Amniotic epithelial cell (primary cell): ENCODE data around the gene ANKH.
"Not testable (repeated sequence)": the region's sequence is repeated elsewhere in the genome, so short reads cannot be mapped to it uniquely, and the experiment has no call there.

ENCODE experiments used
- DNase-seq: peaks from one replicate; pipeline ENCODE4 v3.0.0-alpha.2; 2010; ENCODE audit warnings: low read depth

ANKH gene

DNA sequence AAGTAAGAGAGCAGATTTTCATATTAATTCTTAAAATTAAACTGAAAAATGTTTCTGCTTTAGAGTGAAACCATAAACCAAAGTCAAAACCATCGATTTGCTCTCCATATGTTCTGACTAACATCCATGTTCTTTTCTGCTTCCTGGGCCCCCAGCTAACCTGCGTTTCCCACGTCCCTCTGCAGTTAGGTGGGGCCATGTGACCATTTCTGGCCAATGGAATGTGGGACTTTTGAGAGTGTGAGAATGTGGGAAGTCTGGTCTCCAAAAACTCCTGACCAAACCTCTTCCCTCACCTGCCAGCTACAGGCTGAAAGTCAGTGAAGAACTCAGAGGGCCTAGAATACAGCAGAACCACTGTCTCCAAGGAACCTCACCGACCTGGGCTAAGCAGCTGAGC, 44.9 kb downstream of the ANKH start:
- DNase-seq, result no peak

DNA sequence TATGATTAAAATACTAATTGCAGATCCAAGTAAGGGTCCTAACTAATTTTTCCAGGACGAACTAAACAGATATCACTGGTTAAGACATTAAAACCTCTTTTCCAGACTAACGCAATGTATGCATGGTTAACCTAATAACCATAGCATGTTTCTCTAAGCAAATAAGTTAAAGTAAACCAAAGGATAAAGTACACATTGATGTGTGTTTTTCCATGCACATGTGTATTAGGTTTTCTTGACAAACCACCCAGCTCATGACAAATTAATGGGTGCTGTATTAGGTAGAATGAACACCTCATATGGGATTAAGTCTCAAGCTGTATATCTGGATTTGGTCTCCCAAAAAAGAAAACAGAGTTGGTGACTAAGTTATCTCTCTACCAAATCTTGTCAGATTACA, 45.6 kb downstream of the ANKH start:
- DNase-seq, result no peak

DNA sequence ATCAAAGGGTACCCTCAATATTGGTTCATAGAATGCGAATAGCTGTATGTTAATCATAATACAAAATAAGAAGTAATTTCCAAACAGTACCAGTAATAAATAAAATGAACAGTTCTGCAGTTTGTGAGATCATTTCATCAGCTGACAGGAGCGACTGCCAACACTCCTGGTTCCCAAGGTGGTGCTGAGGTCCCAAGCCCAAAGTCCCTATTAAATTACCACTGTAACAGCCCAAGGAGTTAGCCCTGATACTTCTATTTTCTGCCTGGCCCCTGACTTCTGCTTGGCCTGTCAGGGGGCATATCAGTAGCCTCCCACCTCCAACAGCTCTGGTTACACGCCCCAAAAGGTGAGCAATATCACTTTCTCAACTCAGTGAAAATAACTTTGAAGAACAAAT, 47.1 kb downstream of the ANKH start:
- no peak for DNase-seq

- no peak for DNase-seq
Measured at GRCh38 chr5:14821100-14821845, 50.3 kb downstream of the ANKH start.

DNA sequence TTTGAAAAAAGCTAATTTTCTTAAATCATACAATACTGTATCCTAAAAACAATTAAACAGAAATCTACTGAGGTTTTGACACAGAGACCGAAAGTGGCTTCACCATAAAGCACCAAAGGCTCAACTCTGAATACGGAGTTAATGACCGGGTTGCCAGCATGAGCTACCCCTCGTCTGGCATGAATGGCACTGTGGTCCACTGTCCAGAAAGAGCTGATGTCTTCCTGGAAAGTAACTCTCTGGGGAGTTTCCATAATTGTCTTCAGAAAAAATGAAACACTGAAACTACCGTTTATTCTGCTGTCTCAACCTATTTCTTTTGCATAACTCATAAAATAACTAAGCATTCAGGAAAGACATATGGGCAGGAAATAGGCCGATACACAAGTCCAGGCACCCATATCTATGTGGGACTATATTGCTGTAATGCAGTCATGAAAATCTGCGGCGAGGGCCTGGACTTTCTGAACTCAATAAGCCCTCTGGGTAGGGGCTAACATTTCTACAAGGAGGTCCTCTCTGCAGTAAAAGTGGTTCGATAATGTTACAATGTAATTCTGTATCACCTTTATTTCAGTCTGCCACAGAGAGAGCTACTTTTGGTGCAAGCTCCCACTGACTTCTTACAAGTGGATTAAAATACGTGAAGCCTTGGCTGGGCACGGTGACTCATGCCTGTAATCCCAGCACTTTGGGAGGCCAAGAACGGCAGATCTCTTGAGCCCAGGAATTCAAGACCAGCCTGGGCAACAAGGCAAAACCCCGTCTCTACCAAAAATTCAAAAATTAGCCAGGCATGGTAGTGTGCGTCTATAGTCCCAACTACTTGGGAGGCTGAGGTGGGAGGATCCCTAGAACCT, 52.4 kb downstream of the ANKH start:
- peak; percentile 55 for DNase-seq

GRCh38 chr5:14817762-14818136, 53.8 kb downstream of the ANKH start:
- DNase-seq, result not testable (repeated sequence)

DNA sequence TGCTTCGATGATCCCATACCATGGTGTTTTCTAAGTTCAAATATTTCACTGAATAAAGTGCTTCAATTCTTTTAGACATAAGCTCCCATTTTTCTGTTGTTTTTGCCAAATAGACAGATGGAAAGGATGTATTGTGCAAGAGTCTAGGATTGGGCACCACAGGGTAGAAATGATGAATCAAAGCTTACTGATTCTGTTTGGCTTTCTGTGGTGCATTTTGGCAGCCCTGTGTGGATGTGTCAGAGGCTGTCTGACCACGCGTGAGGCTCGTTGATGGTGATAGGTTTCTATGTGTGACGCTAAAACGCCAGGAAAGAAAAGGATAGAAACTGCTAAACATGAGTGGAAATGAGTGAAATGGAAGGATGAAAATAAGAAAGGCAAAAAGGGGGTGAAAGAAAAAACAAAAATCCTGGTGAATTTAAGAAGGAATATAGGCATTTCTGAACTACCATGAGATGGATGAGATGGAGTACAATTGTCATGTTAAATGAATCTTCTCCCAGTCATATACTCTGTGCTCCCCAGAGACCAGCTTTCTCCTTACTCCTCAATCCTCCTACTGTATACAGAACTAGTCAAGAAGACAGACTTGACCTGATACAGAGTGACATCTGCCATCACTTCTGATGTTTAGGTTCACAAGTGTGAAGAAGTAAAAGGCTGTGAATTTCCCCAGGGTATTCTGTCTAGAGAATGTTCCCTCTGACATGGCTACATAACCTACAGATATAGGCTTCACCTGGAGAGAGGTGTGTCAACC, 54.4 kb downstream of the ANKH start:
- peak; percentile 86 for DNase-seq

DNA sequence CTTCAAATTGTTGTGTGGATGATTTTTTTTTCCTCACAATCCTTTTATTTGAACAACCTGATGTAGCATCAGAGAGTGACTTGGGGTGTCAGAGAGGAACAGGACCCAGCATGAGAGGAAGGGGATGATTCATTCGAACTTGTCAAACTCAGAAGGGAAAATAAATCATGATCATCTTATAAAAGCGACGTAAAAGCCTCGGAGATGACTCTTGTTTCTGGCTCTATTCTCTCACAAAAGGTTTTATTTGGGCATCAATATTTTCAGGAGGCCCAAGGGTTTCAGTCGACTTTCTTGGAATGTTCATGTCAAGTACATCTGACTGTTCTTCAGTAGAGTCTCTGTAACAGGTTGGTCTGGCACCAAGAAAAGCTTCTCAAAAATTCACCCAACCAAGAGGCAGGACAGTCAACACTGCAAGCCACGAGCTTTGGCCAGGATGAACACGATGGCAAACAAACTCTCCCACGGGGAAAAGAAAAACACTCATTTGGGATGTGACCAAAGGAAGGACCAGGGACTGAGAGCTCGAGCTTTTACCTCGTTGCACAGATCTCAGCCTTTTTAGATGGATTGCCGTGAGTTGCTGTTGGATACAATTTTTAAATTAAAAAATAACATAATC, 55.1 kb downstream of the ANKH start:
- no peak for DNase-seq

DNA sequence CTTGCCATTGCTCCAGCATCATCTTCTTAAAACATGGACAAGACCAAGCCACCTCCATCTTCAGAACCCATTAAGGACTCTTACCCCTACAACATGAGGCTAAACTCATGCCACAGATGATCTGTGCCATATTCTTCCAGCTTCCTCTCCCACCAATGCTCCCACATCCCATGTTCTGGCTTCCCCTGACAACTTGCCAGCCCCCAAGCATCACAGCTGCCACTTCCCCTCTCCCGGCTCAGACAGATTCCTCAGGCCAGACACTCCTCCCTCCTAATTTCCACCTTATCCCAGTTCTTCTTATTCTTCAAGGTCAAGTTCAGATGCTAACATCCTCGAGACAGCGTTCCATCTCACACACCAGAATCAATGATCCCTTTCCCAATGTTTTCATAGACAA, 57.8 kb downstream of the ANKH start:
- no peak for DNase-seq

GRCh38 chr5:14812166-14812565, 59.4 kb downstream of the ANKH start:
- no peak for DNase-seq

GRCh38 chr5:14810928-14811572, 60.5 kb downstream of the ANKH start:
- no peak for DNase-seq

- no peak for DNase-seq
Measured at GRCh38 chr5:14810282-14810681, 61.3 kb downstream of the ANKH start.

DNA sequence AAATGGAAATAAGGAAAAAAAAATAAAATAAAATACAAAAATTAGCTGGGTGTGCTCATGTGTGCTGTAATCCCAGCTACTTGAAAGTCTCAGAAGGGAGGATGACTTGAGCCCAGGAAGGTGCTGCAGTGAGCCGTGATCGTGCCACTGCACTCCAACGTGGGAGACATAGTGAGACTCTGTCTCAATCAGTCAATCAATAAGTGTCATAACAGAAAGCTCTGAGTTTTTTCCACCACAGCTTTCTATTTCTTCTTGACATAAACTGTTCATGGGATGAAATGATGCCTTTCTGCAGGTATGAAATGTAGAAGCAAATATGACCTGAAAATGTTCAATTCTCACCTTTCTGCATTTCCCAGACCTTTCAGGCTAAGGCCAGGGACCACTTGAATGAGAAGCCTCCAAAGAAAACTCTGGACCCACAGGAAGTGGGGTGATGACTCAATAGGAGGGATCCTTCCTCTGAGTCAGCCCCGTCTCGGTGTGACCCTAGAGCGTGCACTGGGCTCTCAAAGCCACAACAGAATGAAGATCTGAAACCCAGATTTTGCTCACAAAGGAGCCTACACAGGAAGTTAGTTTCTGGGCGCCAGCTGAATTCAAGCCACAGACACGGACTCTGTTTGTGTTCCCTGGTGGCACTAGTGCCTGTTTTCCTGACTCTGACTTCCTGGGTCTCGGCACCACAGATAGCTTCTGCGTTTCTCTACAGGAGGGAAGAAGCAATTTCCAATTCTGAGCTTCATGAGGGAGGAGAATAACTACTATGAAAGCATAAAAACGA, 62.0 kb downstream of the ANKH start:
- peak; percentile 83 for DNase-seq

DNA sequence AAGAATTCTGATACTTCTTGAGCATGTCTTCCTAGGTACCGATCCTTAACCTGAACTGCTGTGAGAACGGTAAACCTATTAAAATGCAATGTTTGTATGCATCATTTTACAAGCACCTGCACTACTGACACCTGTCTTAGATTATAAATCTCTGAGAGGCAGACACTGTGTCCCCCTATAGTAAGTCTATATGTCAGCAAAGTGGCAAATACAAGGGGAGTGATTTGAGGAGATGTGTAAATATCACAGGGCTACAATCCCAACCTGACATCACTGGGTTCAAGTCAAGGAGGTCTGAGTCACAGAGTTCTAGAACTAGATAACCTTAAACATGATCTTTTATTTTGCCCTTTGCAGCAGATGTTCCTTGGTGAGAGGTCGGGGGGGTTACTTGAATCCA, 64.1 kb downstream of the ANKH start:
- DNase-seq, result no peak

DNA sequence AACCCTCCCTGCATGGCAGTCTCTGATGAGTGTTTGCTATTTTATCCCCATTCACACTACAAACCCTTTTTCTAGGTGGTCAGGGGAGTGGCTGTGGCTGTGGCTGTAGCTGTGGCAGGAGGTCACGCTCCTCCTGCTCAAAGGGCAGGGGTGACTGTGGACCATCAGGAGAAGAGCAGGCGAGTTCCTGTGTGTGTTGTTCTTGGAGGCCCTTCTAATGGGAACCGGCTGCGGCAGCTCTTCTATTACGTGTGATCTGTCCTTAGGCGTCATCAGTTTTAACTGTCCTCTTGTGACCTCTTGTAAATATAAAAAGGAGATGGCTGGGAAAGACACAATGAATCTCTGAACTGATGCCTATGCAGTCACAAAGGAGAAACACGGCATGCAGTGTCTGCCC, 65.1 kb downstream of the ANKH start:
- DNase-seq, result no peak

- no peak for DNase-seq
Measured at GRCh38 chr5:14802541-14802940, 69.0 kb downstream of the ANKH start.

DNA sequence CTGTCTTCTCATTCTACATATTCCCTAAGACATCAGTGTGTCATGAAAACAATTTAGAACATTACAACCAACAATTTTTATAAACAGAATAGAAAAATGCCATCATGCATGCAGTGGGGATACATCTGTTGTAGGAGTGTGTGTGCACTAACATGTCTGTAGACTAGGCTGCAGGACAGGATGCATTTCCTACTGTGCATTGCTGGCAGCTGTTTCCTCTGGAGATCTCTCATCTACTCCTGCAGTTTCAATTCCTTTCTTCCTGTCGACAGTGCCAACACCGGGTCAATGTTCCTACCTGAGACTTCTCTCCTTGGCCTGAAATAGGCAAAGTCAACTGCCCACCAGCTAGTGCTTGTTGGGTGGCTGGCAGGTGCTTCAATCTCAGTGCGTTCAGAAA, 69.8 kb downstream of the ANKH start:
- DNase-seq, result no peak

DNA sequence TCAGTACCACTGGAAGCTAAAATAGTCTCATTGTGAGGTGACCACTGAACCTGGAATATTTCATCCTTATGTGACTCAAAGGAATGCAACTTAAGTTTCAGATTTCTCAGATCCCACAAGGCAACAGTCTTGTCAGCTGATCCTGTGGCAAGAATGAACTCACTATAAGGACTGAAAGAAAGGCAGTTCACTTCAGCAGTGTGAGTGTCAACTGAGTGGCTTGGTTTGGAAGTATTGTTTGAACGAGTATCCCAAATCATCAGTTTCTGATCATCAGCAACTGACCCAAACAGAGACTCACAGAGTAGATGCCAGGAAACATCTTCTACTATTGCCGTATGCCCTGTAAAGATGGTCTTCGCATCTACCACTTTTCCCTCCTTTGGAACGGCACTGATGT, 74.2 kb downstream of the ANKH start:
- not testable (repeated sequence) for DNase-seq

DNA sequence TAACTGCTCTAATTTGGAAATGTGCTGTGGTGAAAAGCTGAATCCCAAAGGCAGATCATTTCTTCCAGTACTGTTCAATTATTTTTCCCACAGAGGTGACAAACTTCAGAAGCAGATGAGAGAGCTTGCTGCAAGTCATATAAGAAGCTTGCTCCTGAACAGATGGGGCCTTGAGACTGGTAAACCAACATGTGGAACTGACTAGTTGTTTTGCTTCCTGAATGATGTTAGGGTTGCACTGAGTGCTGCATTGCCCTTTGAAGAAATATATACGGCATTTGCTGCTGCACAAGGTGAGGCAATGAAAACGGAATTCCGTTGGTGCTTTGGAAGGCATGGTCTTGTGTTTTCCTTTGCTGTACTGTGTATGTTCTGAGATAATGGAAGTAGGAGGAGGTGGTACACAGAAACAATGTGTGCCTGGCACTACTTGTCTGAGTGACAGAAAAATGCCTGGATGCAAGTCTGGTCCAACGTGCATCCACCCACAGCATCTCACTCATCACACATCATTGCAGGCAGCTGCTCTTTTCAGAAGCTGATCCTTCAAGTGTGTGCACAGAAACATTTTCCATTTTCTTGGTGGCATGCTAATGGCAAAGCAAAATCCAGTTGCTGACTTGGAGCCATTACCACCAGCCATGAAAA, 76.9 kb downstream of the ANKH start:
- no peak for DNase-seq

GRCh38 chr5:14793851-14794250, 77.7 kb downstream of the ANKH start:
- DNase-seq, result no peak
